HG03521 (cell line): ENCODE results near the gene MYO7A.

ENCODE experiments used
- ATAC-seq: cut with Tn5 transposase; IDR thresholded peaks from one replicate; pipeline ENCODE4 v1.9.1; 2021; ENCODE audit warnings: mild to moderate bottlenecking, moderate library complexity; ENCODE audit not compliant: unreplicated experiment

The MYO7A gene

DNA sequence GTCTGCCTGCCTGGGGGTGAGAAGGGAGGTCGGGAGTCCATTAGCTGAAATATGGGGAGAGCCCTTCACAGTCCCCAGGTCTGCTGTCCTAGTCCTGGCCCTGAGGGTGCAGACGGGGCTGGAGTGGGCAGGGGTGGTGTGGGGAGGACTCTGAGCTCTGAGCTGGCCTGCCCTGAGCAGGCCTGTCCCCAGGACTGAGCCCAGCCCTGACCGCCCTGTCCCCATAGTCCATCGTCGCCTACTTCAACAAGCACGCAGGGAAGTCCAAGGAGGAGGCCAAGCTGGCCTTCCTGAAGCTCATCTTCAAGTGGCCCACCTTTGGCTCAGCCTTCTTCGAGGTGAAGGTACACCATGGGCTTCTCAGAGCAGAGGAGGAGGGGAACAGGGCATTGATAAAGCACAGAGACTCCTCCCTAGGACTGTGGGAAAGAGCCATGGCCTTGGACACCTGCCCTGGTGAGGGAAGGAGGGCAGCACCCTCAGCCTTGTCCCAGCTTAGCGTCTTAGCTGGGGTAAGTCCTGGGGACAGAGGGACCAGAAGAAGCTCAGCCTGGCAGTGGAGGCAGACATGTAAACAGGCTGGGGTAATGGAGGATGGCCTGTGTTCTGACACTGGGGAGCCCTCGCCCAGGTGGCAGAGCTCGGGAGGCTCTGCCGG is 83.7 kb downstream of the MYO7A start:
- no peak for ATAC-seq

GRCh38 chr11:77212314-77213007 is 84.4 kb downstream of the MYO7A start:
- no peak for ATAC-seq

DNA sequence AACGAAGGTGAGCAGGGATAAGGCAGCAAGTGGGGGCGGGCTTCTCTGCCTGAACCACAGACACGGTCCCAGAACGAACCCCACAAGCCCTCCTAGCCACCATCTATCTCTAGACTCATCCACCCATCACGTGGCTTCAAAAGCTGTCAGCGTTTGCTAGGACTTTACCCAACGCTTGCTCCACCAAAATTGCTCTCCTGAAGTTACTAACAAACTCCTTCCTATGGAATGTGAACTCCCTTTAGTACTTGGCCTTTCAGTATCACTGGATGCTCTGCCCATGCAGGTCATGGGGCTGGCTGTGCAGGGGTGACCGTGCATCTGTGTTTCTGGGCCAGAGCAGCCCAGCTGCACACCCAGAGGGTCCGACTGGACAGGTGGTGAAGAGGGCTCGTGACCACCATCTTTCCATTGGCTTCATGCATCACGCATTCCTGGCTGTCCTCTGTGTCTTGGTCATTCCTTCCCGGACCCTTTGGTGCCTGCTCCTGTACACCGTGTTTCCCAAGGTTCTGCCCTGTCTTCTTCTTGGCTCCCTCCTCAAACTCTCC is 85.1 kb downstream of the MYO7A start:
- no peak for ATAC-seq

DNA sequence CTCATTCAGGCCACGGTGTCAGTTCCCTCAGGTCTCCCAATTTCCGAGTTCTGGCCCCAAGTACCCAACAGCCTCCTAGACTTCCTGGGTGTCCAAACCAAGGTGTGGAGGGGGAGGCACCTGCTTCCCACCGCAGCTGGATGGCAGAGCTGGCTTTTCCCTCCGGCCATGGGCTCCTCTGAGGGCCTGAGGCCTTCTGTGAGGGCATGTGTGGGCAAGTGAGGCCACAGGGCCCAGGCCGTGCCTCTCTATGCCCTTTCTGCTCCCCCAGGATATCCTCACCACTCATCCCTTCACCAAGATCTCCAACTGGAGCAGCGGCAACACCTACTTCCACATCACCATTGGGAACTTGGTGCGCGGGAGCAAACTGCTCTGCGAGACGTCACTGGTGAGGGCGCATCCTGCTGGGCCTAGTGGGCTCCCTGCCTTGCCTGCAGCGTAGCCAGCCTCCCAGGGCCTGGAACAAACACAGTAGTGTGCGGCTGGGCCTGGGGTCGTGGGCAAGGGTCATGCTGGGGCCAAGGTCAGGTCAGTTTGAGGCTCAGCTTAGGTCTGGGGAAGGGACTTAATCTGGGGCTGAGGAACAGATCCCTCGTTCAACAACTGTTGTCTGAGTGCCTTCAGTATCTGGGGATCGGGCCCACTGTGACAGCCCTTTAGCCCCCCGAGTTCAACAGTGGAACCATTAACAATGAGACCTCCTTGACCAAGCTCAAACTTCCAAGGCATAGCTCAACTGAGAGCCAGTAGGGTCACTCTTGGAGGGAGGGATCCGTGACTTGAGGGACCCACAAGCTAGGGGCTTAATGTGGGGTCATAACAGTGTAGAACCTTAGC is 85.8 kb downstream of the MYO7A start:
- ATAC-seq: no peak

DNA sequence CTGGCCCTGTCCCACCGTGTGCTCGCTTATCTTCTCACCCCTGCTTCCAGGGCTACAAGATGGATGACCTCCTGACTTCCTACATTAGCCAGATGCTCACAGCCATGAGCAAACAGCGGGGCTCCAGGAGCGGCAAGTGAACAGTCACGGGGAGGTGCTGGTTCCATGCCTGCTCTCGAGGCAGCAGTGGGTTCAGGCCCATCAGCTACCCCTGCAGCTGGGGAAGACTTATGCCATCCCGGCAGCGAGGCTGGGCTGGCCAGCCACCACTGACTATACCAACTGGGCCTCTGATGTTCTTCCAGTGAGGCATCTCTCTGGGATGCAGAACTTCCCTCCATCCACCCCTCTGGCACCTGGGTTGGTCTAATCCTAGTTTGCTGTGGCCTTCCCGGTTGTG is 86.5 kb downstream of the MYO7A start:
- no peak for ATAC-seq

GRCh38 chr11:77215106-77215505 is 87.1 kb downstream of the MYO7A start:
- no peak for ATAC-seq

DNA sequence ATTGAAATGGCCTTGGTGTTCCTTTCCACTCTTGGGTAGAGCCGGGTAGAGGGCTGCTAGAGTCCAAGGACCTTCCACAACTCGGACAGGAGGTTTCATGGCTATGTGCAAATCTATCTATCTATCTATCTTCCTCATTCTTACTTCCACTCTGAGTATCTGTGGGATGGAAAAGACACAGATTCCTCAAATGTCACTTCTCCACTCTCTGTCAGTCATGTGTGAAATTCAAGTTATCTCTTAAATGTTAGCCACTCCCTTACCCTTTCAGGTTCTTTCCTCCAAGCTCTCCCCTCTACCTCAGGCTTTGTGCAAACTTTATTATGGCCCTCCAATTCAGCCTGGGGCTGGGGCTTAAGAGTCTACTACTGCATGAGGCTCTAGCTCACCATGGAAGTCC is 89.1 kb downstream of the MYO7A start:
- ATAC-seq: no peak

GRCh38 chr11:77223797-77224196 is 95.8 kb downstream of the MYO7A start:
- no peak for ATAC-seq

GRCh38 chr11:77230878-77231605 is 103.0 kb downstream of the MYO7A start:
- ATAC-seq: no peak

- no peak for ATAC-seq
Observed at GRCh38 chr11:77231800-77232199, 103.8 kb downstream of the MYO7A start.

GRCh38 chr11:77232242-77232641 is 104.2 kb downstream of the MYO7A start:
- no peak for ATAC-seq

- no peak for ATAC-seq
Observed at GRCh38 chr11:77233011-77233410, 105.0 kb downstream of the MYO7A start.

DNA sequence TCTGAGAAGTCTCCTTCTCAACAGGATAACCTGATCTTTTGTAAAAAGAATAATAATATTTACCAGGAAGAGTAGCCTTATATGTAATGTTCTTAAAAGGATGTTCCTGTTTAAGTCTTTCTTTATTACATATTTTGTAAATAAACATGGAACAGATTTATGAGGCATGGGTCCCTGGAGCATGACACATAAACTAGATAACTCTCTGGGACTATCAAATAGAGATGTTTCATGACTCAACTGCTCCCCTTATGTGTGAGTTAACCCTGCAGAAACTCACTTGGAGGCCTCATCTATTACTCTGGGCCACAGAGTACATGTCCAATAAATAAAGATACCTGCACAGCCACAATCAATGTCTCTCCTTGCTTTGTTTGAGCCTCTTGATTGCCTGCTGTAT is 108.9 kb downstream of the MYO7A start:
- no peak for ATAC-seq

DNA sequence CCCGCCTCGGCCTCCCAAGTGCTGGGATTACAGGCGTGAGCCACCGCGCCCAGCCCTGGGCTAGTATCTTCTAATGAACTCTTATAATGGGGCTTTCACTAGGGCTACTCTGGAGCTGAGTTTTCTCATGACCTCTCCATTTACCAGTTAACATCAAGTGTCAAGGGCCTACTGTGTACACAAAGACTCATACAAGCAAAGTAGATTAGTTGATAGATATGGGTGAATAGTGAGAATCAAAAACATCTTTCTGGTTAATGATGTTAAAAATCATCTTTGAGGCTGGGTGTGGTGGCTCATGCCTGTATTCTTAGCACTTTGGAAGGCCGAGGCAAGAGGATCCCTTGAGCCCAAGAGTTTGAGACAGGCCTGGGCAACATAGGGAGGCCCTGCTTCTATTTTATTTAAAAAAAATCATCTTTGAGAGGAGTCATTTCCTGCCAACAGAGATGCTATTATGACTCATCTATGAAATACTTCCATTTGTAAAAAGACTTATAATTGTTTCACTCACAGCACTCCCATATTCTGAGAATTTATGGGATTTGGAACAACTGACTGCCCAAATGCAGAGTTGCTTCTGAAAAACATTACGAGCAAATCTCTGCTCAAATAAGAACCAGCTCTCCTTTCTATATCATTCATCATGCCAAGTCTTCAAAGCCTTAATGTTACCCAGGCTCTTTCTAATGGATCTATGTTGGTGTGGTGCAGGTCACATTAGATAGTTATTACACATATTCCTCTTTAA is 116.4 kb downstream of the MYO7A start:
- ATAC-seq: no peak

DNA sequence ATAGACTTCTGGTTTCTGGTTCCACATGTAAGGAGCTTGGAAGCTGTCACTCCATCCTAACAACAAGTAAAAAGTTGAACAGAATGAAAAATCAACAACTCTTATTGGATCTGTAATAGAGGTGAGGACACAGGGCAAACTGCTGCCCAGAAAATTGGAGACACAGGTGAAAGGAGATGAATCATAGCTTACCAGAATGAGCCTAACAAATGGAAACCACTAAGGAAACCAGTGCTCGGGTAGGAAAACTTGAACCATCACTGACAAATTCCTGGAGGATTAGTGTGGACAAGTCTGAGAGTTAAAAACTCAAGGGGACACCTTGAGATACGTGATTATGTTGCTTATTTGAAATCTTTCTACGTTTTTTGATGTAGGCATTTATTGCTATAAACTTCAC is 121.4 kb downstream of the MYO7A start:
- no peak for ATAC-seq

GRCh38 chr11:77250881-77251640 is 123.0 kb downstream of the MYO7A start:
- ATAC-seq: no peak

- no peak for ATAC-seq
Observed at GRCh38 chr11:77252555-77253270, 124.7 kb downstream of the MYO7A start.

GRCh38 chr11:77253690-77254089 is 125.6 kb downstream of the MYO7A start:
- ATAC-seq: no peak

DNA sequence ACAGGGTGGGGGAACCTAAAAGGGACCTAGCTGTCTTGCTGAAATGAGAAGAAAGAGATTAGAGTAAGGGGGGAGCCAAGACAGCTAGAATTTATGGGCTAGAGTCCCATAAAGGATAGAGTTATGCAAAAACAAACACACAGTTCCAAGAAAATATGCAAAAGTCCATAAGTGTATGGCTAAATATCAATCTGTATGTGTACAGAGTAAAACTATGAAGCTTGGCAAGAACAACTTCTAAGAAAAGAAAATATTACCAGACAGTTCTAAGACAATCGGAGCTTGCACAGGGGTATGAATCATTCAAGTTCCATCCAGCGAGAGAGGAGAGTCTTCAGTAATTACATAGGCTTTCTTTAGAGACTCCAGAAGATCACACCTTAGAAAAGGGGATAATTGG is 131.6 kb downstream of the MYO7A start:
- ATAC-seq: no peak
